ENCODE data around the gene ACSF3.

Gene ACSF3

GRCh38 chr16:89133457-89134127 is 39.9 kb downstream of the ACSF3 start:
- no peak for DNase-seq

GRCh38 chr16:89134269-89134668 is 40.6 kb downstream of the ACSF3 start:
- DNase-seq, result no peak

GRCh38 chr16:89135166-89135565 is 41.5 kb downstream of the ACSF3 start:
- no peak for DNase-seq

GRCh38 chr16:89135971-89136765 is 42.5 kb downstream of the ACSF3 start:
- DNase-seq, result no peak

- DNase-seq, result no peak
These were observed 43.3 kb downstream of the ACSF3 start for GRCh38 chr16:89136931-89137330.

GRCh38 chr16:89137666-89138512 is 44.2 kb downstream of the ACSF3 start:
- DNase-seq, result no peak

- no peak for DNase-seq
These were observed 44.8 kb downstream of the ACSF3 start for GRCh38 chr16:89138513-89138795.

GRCh38 chr16:89138843-89139520 is 45.3 kb downstream of the ACSF3 start:
- no peak for DNase-seq

GRCh38 chr16:89139907-89140361 is 46.3 kb downstream of the ACSF3 start:
- DNase-seq, result no peak

- no peak for DNase-seq
These were observed 46.7 kb downstream of the ACSF3 start for GRCh38 chr16:89140401-89140800.

GRCh38 chr16:89140981-89141883 is 47.6 kb downstream of the ACSF3 start:
- DNase-seq, result no peak

GRCh38 chr16:89141884-89142267 is 48.2 kb downstream of the ACSF3 start:
- DNase-seq, result no peak

- DNase-seq, result no peak
These were observed 49.0 kb downstream of the ACSF3 start for GRCh38 chr16:89142474-89143195.

- DNase-seq, result no peak
These were observed 49.6 kb downstream of the ACSF3 start for GRCh38 chr16:89143201-89143741.

- no peak for DNase-seq
These were observed 50.4 kb downstream of the ACSF3 start for GRCh38 chr16:89143911-89144675.

- DNase-seq, result no peak
These were observed 51.0 kb downstream of the ACSF3 start for GRCh38 chr16:89144681-89145080.

- no peak for DNase-seq
These were observed 51.9 kb downstream of the ACSF3 start for GRCh38 chr16:89145406-89146161.

- no peak for DNase-seq
These were observed 52.8 kb downstream of the ACSF3 start for GRCh38 chr16:89146211-89147005.
